ENCODE data around the gene PGLYRP1.

The PGLYRP1 gene

DNA sequence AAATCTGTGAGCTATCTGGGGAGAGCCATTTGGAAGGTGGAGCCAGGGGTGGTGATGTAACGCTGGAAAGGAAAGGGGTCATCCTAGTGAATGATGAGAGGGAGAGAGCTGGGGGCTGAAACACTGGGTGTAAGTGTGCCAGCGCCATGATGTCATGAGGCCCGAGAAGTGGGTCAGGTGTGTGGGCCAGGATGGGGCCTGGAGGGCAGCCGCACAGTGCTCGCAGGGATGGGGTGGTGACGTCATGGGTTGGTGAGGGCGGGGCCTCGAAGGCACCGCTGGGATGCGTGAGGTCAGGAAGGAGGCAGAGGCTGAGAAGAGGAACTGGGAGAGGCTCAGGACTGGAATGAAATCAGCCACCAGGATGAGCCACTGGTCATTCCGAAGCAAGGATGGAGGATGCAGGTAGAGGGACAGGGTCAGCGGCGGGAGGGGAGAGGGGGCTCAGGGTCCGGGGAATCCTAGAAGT is 23.2 kb downstream of the PGLYRP1 start:
- DNase-seq = no peak

DNA sequence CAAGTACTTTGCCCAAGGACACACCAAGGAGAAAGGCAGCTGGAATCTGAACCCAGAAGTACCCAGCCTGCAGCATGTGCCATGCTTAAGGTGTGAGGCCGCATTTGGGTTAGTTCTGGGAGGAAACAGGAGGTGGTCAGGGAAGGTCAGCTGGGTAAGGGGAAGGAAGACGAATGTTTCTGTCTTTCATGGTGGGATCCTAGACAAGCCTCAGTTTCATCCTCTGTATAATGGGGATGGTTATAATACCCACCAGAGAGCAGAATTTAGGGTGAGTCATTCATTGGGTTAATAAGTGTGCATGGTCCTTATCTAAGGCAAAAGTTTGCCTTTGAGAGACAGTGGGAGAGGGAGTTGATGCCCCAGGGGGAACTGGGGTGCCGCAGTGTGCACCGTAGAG is 24.0 kb downstream of the PGLYRP1 start:
- no peak for DNase-seq

DNA sequence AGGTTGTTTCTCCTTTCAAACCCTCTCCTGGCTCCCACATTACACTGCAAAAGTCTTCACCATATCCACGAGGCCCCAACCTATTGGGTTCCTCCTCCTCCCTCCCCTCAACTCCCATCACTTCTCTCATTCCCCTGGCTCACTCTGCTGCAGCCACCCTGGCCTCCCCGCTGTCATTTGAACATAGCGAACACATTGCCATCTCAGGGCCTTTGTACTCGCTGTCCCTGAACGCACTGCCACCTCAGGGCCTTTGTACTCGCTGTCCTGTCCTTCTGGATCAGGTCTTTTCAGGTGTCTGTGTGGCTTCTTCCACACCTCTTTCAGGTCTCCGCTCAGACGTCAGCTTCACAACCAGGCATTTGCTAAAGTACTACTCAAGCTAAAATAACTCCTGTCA is 25.9 kb downstream of the PGLYRP1 start:
- DNase-seq = no peak

DNA sequence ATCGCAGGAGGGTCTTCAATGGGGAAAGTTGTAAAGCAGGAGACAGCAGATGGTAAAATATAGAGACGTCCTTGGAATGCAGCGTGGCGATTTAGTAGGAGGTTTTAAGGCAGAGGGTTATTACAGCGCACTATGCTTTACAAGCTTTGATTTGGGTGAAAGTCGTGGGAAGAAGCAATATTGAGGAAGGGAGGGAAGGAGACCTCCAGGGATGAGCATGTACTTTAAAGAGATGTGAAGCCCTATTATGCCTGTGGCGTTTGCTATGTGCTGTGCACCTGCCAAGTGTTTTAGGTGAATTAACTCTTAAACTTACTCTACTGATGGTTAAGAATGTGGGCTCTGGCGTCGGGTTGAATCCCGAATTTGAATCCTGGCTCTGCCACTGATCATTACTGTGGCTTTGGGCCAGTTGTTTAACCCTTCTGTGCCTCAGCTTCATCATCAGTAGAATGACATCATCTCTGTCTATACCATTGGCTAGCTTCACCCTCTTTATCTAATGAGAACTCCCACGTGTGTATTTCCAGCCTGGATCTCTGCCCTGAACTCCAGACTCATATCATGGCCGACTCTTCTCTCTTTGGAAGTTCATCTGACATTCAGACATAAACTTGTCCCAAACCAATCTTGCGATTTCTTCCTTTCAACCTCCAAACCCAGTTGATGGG is 27.0 kb downstream of the PGLYRP1 start:
- DNase-seq = no peak

DNA sequence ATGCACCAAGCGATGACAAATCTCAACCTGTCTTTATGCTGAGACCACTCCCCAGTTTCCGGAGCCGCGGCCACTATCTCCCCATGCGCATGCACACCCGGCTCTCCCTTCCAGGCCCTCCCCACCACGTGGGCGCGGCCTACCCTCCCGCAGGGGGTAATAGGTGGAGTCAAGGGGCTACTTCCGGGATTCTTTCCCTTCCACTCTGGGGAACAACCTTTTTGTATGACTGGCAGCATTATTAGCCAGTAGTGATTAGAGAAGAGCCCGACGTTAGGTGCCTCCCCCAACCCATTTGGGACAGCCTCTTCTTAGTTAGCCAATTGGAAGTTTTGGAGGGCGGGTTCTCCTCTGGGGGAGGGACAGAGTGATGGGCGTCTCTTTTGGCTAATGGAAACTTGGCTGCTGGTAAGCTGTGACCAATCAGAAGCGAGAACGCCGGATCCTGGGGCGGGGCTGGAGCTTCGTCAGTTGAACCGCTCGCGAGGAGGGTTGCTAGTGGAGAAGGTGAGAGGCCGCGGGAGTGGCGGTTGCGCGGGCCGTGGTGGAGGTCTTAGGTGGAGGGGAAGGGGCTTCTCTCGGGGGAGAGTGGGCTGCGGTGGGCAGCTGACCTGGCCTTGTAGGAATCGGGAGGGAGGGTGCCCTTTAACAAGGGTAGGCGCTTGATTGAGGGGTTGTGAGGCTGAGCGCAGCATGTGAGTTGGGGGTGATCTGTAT is 27.7 kb downstream of the PGLYRP1 start, which contains the start of gene CCDC61:
Gene CCDC61, plus strand, starts transcription at position 470 of the 717 bp plus-strand sequence. CDS start 7,552 bp downstream, outside the sequence.
- peak; percentile 99 for DNase-seq

DNA sequence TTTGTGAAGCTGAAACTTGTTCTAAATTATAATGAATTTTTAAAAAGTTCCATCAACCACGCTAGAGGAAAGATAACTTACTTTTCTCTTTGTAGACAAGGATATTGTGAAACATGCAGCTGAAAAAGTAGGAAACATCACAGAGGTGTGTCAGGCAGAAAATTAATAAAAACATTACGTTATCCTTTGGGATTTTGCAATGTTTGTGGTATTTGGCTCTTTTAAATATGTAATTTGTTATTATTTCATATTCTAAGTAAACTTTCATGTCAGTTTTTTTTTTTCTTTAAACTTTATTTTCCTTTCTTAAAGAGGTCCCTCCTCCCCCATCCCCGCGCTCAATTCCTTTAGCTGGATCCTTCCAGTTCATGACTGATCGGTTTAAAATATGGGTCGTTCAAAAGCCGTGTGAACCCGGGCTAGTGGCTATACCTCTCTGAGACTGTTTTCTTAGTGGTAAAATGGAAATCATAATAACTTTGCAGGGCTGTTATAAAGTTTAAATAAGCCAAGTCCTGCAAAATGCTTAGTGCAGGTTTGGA is 28.3 kb downstream of the PGLYRP1 start:
- no peak for DNase-seq

DNA sequence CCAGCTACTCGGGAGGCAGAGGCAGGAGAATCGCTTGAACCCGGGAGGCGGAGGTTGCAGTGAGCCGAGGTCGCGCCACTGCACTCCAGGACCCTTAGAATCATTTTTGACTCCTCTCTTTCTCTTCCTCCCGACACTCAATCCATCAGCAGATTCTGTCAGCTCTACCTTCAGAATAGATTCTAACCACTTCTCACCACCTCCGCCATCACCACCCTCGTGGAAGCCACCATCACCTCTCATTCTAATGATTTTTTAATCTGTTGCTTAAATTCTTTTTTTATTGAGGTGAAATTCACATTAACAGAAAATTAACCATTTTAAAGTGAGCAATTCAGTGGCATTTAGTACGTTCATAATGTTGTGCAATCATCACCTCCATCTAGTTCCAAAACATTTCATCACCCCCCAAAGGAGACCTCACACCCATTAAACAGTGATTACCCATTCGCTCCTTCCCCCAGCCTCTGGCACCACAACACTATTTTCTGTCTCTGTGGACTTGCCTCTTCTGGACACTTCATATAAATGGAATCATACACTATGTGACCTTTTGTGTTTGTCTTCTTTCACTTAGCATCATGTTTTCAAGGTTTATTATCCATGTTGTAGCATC is 32.6 kb downstream of the PGLYRP1 start:
- no peak for DNase-seq

DNA sequence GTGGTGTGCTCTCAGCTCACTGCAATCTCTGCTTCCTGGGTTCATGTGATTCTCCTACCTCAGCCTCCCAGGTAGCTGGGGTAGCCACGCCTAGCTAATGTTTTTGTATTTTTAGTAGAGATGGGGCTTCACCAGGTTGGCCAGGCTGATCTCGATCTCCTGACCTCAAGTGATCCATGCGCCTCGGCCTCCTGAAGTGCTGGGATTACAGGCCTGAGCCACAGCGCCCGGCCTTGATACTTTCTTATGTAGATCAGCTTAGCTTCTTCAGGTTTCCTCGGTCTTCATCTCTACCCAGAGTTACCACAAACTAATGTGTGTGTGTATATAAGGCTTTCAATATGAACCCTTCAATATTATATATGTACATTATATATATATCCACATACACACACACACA is 37.5 kb downstream of the PGLYRP1 start:
- no peak for DNase-seq

DNA sequence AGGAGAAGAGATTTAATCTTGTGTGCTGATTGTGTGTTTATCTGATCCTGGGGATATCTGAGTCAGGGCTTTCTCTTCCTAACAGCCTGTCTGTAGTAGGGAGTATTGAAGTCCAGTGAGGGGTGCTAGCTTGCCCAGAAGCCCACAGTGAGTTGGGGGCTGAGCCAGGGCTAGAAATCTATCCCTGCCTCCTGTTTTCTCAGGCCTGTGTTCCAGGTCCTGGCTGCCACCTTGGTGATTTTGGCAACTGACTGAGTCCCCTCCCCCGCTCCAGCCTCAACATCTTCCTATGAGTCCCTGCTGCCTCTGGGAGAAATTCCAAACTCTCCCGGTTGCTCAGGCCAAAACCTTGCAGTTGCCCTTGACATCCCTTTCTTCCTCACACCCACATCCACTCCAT is 41.5 kb downstream of the PGLYRP1 start:
- DNase-seq = no peak

DNA sequence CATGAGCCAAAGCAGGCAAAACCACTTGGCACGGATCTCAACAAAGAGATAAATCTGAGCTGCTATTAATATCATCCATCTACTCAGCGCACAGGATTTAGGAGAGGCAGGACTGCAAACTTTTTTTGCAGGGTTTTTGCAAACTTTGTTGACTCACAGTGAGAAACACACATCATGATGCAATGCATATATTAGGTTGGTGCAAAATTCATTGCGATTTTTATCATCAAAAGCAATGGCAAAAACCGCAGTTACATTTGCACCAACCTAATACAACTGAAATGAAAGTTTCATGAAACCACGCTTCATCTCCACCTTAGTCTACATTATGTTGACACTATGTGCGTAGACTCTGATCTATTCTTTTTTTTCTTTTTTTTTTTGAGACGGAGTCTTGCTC is 44.7 kb downstream of the PGLYRP1 start:
- no peak for DNase-seq

DNA sequence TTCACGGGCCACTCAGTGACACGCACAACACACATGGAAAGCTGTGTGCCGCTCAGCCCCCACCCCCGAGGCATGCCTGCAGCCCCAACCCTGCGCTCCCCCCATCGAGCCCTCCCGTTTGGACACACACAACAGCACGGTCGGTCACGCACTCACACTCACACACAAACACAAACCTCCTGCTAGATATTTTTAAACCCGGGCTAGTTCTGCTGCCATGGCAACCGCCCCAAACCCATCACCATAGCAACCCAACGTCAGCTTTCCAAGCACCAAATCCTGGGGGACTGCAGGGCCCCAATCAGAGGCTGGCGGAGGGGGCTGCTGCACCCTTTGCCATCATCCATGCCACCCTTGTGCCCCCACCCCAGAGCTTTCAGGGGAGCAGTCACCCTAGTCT is 46.7 kb downstream of the PGLYRP1 start:
- no peak for DNase-seq

DNA sequence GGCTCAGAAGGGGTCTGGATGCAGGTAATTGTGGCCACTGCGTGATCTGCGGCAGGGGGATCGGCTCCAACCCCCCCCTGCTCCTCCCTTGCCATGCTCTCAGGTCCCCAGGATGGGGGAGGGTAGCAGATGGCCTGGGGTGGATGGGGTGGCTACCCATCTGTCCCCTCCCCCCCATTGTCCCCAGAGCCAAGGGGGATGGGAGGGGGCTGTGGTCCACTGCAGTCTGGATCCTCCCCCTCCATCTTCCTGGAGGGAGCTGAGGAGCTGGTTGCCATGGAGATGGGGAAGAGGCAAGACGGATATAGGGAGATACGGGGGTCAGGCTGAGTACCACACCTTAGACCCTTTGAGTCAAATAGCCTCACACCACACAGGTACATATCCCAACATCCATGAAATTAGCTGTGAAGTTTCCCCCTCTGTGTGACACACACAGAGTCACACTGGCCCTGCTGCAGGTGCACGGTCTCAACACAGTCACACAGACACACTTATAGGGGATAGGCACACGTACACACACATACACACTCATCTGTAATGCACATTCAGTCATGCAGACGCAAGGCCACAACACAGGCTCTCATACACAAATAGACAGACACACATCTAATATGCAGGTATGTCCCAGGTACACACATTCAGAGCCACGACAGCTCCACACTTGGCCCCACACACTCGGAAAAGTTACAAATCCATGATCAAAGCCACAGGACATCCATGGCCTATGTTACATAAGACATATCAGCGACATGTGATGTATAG is 47.4 kb downstream of the PGLYRP1 start:
- DNase-seq = no peak

DNA sequence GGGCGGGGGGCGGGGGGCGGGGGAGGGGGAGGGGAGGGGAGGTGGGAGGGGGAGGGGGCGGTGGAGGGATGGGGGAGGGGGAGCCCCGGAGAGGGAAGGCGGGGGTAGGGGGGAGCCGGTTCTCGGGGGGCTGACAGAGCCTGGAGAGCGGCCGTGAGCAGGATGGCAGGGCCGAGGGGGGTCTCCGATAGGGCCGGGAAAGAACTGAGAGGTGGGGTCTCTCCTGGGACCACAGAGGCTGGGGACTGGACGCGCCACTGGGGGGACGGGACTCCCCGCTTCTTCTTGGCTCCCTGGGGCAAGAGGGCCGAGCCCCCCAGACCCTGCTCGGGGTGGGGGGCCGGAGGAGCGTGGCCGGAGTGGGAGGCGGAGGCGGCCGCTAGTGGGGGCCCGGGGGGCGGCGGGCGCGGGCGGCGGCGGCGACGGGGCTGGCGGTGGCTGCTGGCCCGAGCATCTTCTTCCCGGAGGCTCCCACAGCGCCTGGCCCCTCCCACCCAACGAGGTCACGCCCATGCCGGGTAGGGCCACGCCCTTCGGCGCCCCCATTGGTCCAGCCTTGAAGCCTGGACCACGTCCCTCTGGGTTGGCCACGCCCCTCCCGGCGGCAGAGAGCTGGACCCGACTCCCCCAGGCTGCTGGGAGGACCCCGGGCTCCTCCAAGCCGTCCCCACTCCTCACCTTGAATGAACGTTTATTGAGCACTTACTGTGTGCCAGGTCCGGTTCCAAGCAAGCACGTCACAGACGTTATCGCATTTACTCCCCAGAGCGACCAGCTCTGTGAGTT is 49.1 kb downstream of the PGLYRP1 start, which contains the start of gene NOVA2:
Gene NOVA2, minus strand, starts transcription at position 313 of the 786 bp plus-strand sequence. CDS start 514 bp downstream, outside the sequence.
- no peak for DNase-seq

DNA sequence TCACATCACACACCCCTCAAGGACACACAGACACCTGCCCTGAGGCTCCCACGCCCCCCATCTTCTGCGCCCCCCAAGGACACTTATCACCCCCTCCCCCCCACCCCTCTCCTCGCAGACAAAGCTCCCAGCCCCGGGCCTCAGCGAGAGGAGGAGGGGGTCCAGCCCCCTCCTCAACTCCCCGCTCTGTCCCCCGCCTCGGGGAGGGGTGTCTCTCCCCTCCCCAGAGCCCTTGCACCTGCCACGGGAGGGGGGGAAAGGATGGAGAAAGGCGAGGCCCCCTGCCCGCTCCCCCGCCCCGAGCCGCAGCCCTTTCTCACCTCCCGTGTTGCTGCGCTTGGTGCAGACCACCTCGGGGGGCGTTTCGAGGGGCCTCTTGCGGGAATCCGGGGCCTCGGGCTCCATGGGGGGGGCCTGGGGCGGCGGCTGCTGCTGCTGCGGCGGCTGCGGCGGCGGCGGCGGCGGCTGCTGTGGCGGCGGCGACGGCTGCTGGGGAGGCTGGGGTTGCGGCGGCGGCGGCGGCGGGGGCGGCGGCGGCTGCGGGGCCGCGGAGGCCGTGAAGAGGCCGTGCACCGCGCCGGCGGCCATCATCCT is 49.8 kb downstream of the PGLYRP1 start:
- DNase-seq = no peak

DNA sequence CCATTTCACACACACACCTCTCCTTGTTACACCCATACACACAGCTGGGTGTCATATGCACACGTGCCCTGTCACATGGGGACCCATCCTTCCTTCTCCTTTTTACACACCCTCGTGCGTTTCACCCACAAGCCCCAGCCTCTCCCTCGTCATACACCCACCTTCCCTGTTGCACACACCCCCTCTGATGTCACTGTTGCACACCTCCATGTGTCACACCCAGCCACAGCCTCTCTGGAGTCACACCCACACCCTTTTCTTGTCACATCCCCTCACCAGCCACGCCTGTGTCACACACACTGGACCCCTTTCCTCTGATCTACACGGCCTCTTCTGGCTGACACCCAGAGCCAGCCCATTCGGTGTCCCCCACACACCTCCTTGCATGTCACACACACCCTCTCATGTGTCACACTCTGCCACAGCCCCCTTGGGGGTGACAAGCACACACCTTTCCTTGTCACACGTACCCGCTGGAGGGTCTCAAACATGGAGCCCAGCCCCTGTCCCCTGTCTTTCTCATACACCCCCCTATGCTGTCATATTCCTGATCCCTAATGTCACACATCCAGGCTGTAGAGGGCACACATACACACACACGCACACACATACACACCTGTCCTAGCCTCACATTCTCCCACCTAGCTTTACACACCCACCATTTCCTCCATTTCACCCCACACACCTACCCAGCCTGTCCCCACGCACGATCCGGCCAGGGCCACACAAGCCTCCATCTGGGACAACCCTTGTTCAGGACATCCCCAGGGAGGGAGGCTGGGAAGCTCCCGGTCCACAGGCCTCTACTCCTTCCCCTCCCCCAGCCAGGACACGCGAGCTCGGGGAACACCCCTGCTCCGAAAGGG is 50.5 kb downstream of the PGLYRP1 start:
- DNase-seq = no peak

DNA sequence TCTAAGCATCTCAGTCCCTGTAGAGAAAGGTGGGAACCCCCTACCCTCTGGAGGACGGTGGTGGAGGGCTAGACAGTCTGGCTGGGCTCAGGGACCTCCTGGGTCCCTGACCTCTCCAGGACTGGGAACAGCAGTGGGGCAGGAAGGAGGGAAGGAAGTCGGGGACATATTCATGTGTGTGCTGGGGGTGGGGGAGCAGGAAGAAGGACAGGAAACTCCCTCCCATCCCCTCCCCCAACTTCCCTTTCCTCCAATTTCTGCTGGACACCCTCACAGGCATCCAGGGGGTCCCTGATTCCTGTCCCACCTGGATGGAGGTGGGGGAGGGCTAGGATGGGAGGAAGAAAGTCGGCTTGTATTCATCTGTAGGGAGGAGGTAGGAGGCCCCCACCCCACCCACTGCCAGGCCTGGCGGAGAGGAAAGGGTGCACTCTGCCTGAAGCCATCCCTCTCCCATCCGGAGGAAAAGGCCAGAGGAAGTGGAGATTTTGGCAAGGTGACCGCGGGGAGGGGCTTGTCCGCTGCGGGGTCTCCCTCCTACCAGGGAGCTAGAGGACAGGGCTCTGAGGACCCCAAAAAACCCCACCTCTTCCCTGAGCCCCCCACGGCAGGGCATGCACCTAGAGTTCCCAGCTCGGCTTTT is 51.5 kb downstream of the PGLYRP1 start:
- DNase-seq = no peak

DNA sequence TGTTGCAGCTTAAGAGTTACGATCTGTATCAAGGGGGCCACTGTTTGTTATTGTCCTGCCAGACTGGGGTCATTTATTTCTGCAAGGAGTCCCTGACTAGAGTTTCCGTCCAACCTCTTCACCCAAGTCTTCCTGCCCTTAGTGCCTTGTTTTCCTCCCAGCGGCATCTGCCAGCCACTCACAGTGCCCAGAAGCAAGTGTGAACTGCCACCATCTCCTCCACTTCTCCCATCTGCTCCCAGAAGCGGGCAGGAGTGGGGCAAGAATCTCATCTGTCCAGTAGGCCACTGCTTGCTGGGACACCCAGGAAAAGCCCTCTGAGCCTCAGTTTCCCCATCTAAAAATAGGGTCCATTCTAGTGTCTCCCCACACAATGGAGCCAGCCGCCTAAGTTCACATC is 53.2 kb downstream of the PGLYRP1 start:
- no peak for DNase-seq
